Central memory CD4-positive, alpha-beta T cell (primary cell): ENCODE measurements around the gene GLB1L.
"Not testable (repeated sequence)": the region's sequence is repeated elsewhere in the genome, so short reads cannot be mapped to it uniquely, and the experiment has no call there.

Source experiments
- DNase-seq: peaks from one replicate; pipeline ENCODE4 v3.0.0; 2022
- total RNA-seq, 3 experiments: gene quantifications; one replicate each; lab custom pipeline; 2026; lab: John Stamatoyannopoulos, UW

The GLB1L gene
- total RNA-seq, result 0.60 to 2.1 (median 1.6) reads per million in 3 experiments

DNA sequence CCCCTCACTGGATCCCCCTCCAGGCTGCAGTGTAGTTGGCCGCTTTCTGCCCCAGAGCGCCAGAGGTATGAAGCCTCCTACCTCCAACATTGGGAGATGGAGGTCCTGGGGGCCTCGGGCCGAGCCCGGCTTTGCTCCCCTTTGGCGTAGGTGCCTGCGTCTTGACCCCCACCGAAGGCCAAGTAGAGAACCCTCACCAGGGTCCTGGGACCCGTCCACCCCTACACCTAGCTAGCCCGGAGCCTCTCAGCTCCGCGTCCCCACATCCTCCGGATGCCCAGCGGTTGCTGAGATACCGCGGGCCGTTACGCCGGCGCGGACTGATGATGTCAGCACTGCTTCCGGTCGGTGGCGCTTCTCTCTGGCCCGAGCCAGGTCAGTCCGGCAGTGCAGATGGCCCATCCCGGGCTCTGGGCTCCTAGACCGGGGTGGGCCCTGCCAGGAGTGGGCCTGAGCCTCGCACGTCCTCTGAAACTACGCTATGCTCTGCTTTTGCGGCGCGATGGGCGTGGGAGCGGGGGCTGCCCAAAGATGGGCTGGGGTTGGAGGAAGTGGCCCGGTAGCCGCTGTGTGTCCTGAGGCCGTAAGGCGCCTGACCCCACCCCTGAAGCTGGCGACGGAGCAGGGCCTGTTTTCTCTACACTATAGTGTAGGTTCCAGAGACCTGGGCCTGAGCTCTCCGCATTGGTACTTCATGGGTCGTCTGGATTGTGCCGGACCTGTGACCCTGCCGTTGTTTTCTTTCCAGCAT, at the start of gene GLB1L, which contains the start of gene STK16:
Gene GLB1L (minus strand): TSS at position 297 of the 751 bp plus-strand sequence. CDS start 1,871 bp downstream, outside the sequence.
Gene STK16 (plus strand): TSS at position 332 of the 751 bp plus-strand sequence. CDS start 521 bp downstream, outside the sequence.
- peak; percentile 84 for DNase-seq

GRCh38 chr2:219294356-219295351, 49.4 kb upstream of the GLB1L start:
- DNase-seq, result peak; percentile 86

DNA sequence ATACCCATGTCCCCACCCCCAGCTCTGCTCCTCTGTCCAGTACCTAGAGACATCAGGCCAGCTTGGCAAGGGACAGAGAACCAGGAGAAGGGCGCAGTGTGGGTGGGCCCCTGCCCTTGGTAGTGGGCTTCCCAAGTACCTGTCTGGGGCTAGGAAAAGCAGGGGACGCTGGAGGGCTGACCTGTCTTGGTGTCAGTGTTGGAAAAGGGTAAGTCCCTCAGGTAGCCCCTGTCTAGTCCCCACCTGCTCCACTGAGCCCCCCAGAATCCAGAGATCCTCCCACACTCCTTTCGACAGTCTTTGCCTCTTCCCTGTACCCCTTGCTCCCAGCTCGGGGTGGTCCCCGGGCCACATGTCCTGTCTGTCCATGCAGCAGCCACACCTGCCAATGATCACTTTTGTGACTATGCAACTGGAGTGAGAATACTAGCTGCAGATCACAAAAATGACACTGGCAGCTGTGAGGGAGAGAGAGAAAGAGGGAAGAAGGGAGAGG, 48.5 kb upstream of the GLB1L start:
- no peak for DNase-seq

- no peak for DNase-seq
These were observed 47.4 kb upstream of the GLB1L start for GRCh38 chr2:219292616-219293015.

GRCh38 chr2:219291910-219292490, 46.8 kb upstream of the GLB1L start:
- no peak for DNase-seq

DNA sequence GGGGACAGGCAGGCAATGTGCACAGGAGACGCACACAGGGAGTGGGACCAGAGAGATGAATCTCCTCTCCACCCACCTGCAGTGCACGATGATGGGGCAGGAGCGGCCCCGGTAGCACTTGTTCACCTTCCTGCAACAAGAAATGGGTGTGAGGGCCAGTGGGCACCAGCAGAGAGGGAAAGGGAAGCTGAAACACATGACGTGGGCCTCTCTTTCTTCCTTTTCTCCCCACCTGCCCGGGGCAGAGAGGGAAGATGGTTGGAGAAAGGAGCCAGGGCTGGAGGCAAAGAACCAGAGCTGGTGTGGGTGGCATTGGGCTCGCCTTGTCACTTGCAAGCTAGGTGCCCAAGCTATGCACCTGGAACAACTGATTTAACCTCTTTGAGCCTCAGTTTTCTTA, 46.1 kb upstream of the GLB1L start:
- DNase-seq, result no peak

GRCh38 chr2:219290381-219291171, 45.3 kb upstream of the GLB1L start:
- no peak for DNase-seq

GRCh38 chr2:219289537-219290361, 44.5 kb upstream of the GLB1L start:
- no peak for DNase-seq

DNA sequence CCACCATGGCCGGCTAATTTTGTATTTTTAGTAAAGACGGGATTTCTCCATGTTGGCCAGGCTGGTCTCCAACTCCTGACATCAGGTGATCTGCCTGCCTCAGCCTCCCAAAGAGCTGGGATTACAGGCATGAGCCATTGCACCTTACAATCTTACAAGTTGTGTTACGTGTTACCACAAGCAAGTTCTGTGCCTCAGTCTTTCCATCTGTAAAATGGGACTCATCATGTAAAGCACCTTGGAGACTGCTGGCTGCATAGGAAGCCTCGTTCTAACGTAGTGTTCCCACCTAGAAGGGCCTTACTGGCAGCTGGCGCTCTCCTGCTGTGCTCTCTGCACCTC, 43.9 kb upstream of the GLB1L start:
- DNase-seq, result no peak

GRCh38 chr2:219287580-219288265, 42.5 kb upstream of the GLB1L start:
- no peak for DNase-seq

DNA sequence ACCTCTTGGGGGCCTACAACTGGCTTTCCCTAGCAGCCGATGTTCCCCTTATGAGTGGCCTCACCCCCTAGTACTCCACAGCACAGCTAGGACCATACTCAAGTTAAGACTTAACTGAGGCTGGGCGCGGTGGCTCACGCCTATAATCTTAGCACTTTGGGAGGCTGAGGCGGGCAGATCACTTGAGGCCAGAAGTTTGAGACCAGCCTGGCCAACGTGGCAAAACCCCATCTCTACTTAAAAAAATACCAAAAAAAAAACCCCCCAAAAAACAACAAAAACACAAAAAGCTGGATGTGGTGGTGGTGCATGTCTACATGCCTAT, 41.8 kb upstream of the GLB1L start:
- DNase-seq, result not testable (repeated sequence)

DNA sequence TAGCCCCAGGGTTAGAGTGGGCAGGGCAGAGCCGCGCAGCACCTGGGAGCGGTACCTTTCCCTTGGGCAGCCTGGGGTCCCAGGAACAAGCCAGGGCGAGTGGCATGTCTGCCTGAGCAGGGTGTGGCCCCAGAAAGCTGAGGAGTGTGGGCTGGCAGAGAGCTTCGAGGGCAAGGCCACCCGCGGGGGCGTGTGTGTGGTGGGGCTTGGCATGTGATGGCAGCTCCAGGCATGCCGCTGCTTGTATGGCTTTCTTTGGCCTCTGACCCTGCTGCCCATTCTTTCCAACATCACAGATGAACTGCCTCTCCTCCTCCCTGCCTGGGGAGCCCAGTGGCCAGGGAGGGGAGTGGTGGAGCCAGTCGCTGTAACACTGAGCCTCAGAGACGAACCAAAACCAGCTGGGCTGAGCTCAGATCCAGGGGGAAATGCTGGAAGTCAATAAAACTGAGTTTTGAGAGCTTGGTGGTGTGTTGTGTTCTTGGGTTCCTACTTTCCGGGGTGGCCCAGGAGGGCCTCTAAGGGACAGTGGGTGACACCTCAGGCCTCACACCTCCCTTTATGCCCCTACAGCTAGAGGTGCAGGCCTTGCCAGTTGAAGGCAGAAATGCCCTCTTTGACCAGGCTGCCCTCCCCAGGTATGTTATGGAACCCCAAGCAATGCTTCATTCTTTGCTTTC, 41.3 kb upstream of the GLB1L start:
- DNase-seq, result no peak

GRCh38 chr2:219285894-219286425, 40.7 kb upstream of the GLB1L start:
- no peak for DNase-seq

GRCh38 chr2:219285373-219285735, 40.1 kb upstream of the GLB1L start:
- no peak for DNase-seq

- DNase-seq, result no peak
These were observed 39.5 kb upstream of the GLB1L start for GRCh38 chr2:219284501-219285372.

DNA sequence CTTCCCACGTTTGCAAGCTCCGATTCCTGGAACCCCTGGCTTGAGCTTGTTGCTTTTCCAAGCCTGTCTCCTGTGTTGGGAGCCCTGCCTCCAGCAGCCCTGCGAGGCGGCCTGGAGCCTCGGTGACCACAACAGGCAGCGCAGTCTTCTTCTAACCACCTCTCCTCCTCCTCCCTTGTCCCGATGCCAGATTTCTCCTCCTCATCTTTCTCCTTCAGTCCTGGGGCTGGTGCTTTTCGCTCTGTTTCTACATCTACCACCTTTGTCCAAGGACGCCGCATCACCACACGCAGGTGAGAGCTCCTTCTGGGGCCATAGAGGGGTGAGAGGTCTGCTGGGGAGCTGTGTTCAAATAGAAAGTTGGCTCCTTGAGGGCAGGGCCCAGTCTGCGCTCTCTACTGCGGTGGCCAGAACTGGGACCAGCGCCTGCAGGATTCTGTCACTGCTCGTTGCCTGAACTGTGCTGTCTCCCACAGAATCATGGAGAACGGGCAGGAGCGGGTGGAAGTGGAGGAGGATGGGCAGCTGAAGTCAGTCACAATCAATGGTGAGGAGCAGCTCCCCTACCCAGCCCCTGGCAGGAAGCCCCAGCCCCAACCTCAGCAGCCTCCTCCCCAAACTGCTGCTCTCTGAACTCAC, 37.8 kb upstream of the GLB1L start:
- DNase-seq, result no peak

DNA sequence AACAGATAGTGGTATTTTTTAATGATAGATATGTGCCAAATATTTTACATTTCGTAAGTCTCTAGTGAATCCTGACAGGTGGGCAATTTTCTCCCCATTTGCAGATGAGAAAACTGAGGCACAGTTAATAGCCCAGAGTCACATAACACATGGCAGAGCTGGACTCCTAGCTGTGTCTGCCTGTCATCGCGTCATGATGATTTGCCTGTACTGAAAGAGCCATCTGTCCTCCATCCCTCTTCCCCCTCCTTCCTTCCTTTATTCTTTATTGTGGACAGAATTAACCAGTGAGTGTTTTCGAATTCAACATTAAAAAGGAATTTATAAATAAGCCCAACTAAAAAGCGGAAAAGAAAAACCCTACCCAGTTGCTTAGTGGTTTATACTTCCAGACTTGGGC, 37.1 kb upstream of the GLB1L start:
- no peak for DNase-seq

- no peak for DNase-seq
These were observed 36.3 kb upstream of the GLB1L start for GRCh38 chr2:219281588-219281987.
